HG03342 (cell line): ENCODE results near the gene HSD17B12.
"Not testable (repeated sequence)": the region's sequence is repeated elsewhere in the genome, so short reads cannot be mapped to it uniquely, and the experiment has no call there.

Experiments
- ATAC-seq: cut with Tn5 transposase; IDR thresholded peaks from one replicate; pipeline ENCODE4 v1.9.1; 2021; ENCODE audit warnings: mild to moderate bottlenecking, moderate library complexity; ENCODE audit not compliant: unreplicated experiment

Gene HSD17B12

GRCh38 chr11:43738600-43739409, 58.3 kb downstream of the HSD17B12 start:
- no peak for ATAC-seq

GRCh38 chr11:43746670-43747069, 66.1 kb downstream of the HSD17B12 start:
- ATAC-seq: no peak

GRCh38 chr11:43747130-43747802, 66.7 kb downstream of the HSD17B12 start:
- ATAC-seq: no peak

- no peak for ATAC-seq
These were observed 67.6 kb downstream of the HSD17B12 start for GRCh38 chr11:43748095-43748494.

GRCh38 chr11:43751726-43752125, 71.2 kb downstream of the HSD17B12 start:
- ATAC-seq: no peak

GRCh38 chr11:43756575-43756974, 76.0 kb downstream of the HSD17B12 start:
- no peak for ATAC-seq

- ATAC-seq: no peak
These were observed 78.4 kb downstream of the HSD17B12 start for GRCh38 chr11:43758927-43759326.

GRCh38 chr11:43760902-43761301, 80.4 kb downstream of the HSD17B12 start:
- no peak for ATAC-seq

GRCh38 chr11:43765194-43765593, 84.7 kb downstream of the HSD17B12 start:
- ATAC-seq: no peak

- not testable (repeated sequence) for ATAC-seq
These were observed 88.1 kb downstream of the HSD17B12 start for GRCh38 chr11:43768654-43769053.

GRCh38 chr11:43770173-43770572, 89.6 kb downstream of the HSD17B12 start:
- no peak for ATAC-seq

GRCh38 chr11:43772733-43773132, 92.2 kb downstream of the HSD17B12 start:
- no peak for ATAC-seq

GRCh38 chr11:43774786-43775185, 94.2 kb downstream of the HSD17B12 start:
- ATAC-seq: no peak

- ATAC-seq: no peak
These were observed 98.8 kb downstream of the HSD17B12 start for GRCh38 chr11:43779306-43779705.

GRCh38 chr11:43784301-43784700, 103.8 kb downstream of the HSD17B12 start:
- ATAC-seq: no peak

GRCh38 chr11:43784866-43785265, 104.3 kb downstream of the HSD17B12 start:
- ATAC-seq: no peak

- no peak for ATAC-seq
These were observed 104.8 kb downstream of the HSD17B12 start for GRCh38 chr11:43785318-43785717.

- ATAC-seq: no peak
These were observed 105.5 kb downstream of the HSD17B12 start for GRCh38 chr11:43786016-43786415.

GRCh38 chr11:43787824-43788223, 107.3 kb downstream of the HSD17B12 start:
- ATAC-seq: no peak

- ATAC-seq: no peak
These were observed 107.9 kb downstream of the HSD17B12 start for GRCh38 chr11:43788421-43788820.

GRCh38 chr11:43789700-43790443, 109.3 kb downstream of the HSD17B12 start:
- no peak for ATAC-seq

- ATAC-seq: no peak
These were observed 109.9 kb downstream of the HSD17B12 start for GRCh38 chr11:43790444-43790794.
